ENCODE results near the gene CTNND1.

The CTNND1 gene

GRCh38 chr11:57868491-57868890 is 106.9 kb downstream of the CTNND1 start:
- no peak for DNase-seq (ENCODE audit: low read depth)
- no peak overlapping the region for H3K4me3 ChIP-seq (ENCODE audit: low read length)
- TF ChIP-seq CTCF (conservative IDR thresholded peaks at IDR 0.05; ENCODE audit: low read length): no peak

Data from AG10803 (cell line).